GM19240 (cell line): ENCODE measurements around the gene ERP44.
"Not testable (repeated sequence)": the region's sequence is repeated elsewhere in the genome, so short reads cannot be mapped to it uniquely, and the experiment has no call there.

Source experiments
- DNase-seq: peaks from one replicate; pipeline ENCODE4 v3.0.0; 2011; ENCODE audit warnings: low spot score; ENCODE audit not compliant: insufficient read length

The ERP44 gene

GRCh38 chr9:100013573-100013972 is 85.2 kb downstream of the ERP44 start:
- no peak for DNase-seq

DNA sequence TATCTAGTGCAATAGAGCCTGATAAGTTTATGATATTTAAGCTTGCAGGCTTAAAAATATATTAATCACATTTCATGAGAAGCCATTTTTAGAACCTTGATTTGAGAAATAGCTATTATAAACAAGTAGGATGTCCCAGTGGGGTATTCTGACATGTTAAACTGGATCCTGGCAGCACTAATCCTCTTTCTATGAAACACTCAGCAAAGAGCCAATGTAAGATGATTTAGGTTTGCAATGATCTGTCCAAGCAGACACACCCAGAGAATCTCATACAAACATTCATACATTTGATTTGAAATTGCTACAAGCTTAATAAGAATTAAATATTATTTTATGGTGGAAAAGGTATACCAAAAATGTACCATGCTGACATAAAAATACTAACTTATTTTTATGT is 86.5 kb downstream of the ERP44 start:
- no peak for DNase-seq

GRCh38 chr9:100011062-100011681 is 87.6 kb downstream of the ERP44 start:
- DNase-seq: no peak

- DNase-seq: no peak
These were observed 99.0 kb downstream of the ERP44 start for GRCh38 chr9:99999797-100000196.

DNA sequence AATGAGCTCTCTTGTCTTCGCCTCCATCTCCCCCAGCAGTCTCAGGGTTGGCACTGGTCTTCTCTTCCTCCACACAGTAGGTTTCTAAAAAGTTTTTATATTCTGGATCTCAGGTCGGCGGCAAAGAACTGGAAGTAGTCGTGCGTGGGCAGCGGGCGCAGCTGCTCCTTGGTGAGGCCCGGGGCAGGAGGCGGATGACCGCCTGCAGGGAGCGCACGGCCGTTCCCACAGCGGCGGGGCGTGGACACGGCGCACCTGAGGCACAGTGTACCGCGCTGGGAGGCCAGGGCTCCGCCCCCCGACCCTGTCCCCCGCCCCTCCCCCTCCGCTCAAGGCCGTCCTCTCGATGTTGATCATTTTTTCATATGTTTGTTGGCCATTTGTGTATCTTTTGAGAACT is 99.9 kb downstream of the ERP44 start:
- DNase-seq: no peak

DNA sequence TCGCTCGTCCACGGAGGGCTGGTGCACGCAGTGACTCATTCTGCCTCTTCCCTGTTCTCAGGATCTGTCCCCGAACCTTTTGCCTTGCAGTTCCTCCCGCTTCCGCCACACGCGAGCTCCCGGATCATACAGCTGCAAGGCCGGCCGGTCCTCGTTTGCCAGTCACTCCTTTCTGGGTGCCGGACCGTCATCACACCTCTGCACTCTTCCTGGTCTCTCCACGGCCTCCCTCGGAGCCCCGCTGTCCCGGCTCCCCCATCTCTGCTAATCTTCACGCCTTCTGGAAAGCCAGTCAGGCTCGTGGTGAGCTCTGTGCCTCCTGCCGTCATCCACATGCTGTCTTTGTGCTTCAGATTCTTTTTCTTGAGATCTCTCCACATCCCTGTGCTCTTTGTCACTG is 100.5 kb downstream of the ERP44 start:
- no peak for DNase-seq

- not testable (repeated sequence) for DNase-seq
These were observed 108.3 kb downstream of the ERP44 start for GRCh38 chr9:99990508-99990907.

DNA sequence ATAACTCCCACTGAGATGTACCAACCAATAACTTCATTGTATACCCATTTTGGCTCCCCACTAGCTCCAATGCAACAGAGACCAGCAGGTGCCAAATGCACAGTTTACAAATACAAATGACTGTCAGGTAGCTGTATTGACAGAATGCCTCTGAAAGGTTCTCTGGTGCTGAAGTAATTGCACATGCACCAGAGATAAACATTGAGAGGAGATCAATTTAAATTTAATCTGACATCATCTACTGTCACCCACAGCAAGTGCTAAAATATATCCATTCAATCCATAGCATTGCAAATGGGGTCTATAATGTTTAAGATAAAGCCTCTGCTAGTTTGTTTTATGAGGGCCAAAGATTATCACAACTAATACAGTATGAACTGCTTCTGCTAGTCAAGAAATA is 112.2 kb downstream of the ERP44 start:
- DNase-seq: no peak

DNA sequence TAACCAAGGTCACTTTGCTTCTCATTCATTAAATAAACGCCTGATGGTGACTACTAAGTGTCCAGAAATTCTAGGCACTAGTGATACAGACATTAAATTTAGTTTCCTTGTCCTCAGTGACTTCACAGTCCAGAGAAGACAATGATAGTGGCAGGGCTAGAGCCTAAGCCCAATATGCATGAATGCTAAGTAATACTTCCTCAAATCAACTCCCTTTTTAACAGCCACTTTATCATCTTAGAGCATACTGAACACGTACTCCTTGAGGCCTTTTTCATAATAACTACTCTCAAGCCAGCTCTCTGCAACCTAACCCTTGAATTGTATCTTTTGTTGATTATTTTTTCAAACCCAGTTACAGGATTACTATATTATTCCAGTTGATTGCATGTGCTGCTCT is 118.2 kb downstream of the ERP44 start:
- DNase-seq: no peak

GRCh38 chr9:99978221-99978620 is 120.6 kb downstream of the ERP44 start:
- DNase-seq: no peak

DNA sequence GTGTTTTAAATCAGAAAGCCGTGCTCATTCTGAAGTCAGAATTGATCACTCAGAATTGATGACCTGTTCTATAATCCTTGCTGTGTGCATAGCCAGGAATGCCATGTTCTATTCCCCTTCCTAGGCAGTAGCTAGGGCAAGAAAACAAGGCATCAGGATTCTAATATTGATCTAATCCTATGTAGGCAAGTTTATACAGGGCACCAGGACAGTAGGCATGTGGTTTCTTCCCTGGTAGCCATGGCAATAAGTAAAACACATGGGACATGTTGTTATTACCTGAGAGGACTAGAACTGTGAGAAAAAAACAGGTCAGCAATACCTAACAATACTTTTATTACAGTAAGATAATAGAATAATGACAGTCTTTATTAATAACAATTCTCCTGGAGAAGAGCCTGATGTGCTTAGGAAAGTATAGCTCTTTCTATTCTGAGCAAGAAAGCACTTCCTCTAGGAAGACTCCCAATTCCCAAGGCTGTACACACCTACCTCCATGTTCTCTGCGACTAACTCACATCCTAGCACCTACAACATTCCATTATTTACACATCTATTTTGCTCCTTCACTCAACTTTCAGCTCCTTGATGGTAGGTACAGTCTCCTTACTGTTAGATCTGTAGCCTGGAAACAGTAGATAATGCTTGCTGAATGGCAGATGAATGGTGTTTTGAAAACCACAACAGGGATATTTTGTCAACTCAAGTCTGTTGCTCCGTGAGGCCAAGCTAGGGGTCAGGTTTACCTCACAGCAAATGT is 121.6 kb downstream of the ERP44 start:
- DNase-seq: no peak

GRCh38 chr9:99973455-99973854 is 125.3 kb downstream of the ERP44 start:
- DNase-seq: no peak

DNA sequence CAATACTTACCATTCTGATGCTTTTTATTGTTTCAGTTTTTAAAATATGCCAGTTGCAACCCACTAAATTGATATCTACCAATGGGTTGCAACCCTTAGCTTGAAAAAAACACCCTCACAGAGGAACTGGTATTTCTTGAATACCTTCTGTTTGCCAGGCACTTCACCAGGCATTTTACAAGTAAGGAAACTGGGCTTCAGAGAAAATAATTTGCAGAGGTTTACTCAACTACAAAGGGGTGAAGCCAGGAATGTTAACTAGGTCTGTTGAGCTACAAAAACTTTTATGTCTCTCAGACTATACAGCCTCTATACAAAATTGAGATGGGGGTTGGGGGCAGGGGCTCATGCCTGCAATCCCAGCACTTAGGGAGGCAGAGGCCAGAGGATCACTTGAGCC is 127.4 kb downstream of the ERP44 start:
- DNase-seq: no peak

DNA sequence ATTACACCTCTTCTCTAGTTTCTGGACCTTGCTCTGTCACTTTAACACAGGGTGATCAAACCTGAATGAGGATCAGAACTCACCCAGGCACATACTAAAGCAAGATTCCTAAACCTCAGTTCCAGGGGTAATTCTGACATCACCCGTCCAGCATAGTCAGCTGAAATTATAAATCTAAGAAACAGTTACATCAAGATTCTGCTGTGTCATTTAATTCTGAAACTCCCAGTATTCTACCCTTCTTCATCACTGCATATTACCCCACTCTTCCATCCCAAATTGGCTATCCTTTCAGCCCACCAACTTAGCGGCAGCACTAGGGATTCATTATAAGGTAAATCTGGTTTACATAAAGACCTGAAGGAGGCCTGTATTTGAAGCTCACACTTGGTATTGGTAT is 128.3 kb downstream of the ERP44 start:
- no peak for DNase-seq

- no peak for DNase-seq
These were observed 131.3 kb downstream of the ERP44 start for GRCh38 chr9:99967457-99967856.

- no peak for DNase-seq
These were observed 132.1 kb downstream of the ERP44 start for GRCh38 chr9:99966716-99967115.

DNA sequence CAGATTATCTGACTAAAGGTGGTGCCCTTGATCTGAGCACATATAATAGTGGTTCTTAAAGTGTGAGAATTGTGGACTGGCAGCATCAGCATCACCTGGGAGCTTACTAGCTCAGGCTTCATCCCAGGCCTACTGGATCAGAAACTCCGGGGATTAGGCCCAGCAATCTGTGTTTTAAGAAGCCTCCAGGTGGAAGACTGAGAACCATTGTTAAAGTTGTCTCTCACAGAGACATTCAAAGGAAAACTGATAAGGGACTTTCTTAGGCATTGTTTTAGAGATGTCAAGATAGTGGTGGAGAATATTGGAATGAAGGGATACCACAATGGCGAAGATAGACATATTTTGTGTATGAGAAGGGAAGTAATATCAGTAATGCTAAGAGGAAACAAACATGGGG is 132.8 kb downstream of the ERP44 start:
- no peak for DNase-seq

DNA sequence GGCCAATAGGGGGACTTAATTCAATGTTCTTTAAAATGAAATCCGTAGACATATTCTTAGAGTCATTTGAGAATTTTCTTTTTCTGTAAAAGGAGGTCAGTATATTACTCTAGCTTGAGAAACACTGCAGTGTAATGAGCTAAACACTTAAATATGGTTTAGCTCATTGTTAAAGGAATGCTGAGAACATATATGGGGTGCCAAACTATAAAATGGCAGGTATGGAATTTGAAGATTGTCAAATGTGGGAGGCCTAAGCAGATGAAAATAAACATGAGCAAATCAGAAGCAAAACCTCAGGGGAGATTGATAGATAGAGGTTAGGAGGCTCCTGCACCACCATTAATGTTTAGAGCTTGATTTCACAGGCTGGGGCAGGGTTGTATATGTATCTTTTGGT is 134.5 kb downstream of the ERP44 start:
- DNase-seq: no peak

- no peak for DNase-seq
These were observed 136.0 kb downstream of the ERP44 start for GRCh38 chr9:99962680-99963261.

DNA sequence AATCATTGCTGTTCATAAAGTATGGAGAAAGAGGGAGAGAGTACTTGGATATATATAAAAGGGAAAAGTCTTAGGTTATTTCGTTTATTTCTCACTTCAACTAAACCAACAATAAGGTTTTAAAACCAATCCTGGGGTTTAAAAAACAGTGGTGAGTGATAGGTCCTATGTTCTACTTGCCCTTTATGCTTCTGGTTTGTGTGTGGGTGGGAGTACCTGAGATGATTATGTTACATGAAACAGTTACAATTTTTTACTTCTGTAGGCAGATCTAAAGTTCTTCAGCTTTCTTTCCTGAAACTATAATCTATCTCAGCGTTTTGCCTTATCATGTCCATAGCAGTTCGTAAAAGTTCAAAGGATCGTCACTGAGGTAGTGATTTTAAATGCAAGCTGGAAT is 143.2 kb downstream of the ERP44 start:
- no peak for DNase-seq

- peak; percentile 13 for DNase-seq
These were observed 144.0 kb downstream of the ERP44 start for GRCh38 chr9:99954819-99955218.

- DNase-seq: no peak
These were observed 144.8 kb downstream of the ERP44 start for GRCh38 chr9:99953861-99954507.
